HUES6 (cell line): Measurements from ENCODE around the gene FREM1.

Experiments used
- H3K27ac ChIP-seq: 2 replicates; pipeline ENCODE4 v1.7.0; 2013; ENCODE audit warnings: low read depth, mild to moderate bottlenecking, low read length, inconsistent platforms
- H3K27me3 ChIP-seq: 2 replicates; pipeline ENCODE4 v1.6.1; 2013; ENCODE audit warnings: low read length; ENCODE audit not compliant: control insufficient read depth, insufficient read depth
- H3K36me3 ChIP-seq: 2 replicates; pipeline ENCODE4 v1.6.1; 2013; ENCODE audit warnings: low read length; ENCODE audit not compliant: control insufficient read depth, insufficient read depth
- H3K4me1 ChIP-seq: 2 replicates; pipeline ENCODE4 v1.6.1; 2013; ENCODE audit warnings: low read length; ENCODE audit not compliant: control insufficient read depth, insufficient read depth
- H3K4me3 ChIP-seq: 2 replicates; pipeline ENCODE4 v1.5.1; 2013; ENCODE audit warnings: low read depth, low read length
- H3K9ac ChIP-seq: one replicate; pipeline ENCODE4 v1.6.1; 2013; ENCODE audit warnings: mild to moderate bottlenecking, low read length
- H3K9me3 ChIP-seq: 2 replicates; pipeline ENCODE4 v1.6.1; 2013; ENCODE audit warnings: low read depth, low read length; ENCODE audit not compliant: control insufficient read depth, insufficient read depth

Gene FREM1

GRCh38 chr9:14899042-14899814 is 11.0 kb downstream of the FREM1 start:
- Histone ChIP-seq H3K27ac (no peak overlapping the region), H3K27me3 (no peaks in the 10 kb centered on the region), H3K4me3 (no peak overlapping the region), H3K9me3 (peaks cover 4% of the 10 kb centered on the region), H3K36me3 (no peaks in the 10 kb centered on the region), H3K4me1 (peaks cover 7% of the 10 kb centered on the region; the same call in 1 of the 2 replicates), H3K9ac (no peak overlapping the region)

- H3K4me3 ChIP-seq, result no peak overlapping the region
- H3K4me1 ChIP-seq, result no peaks in the 10 kb centered on the region
- H3K9ac ChIP-seq, result no peak overlapping the region
- H3K9me3 ChIP-seq, result peaks cover 6% of the 10 kb centered on the region
- no peaks in the 10 kb centered on the region for H3K36me3 ChIP-seq
- H3K27ac ChIP-seq, result no peak overlapping the region
- H3K27me3 ChIP-seq, result no peaks in the 10 kb centered on the region
Measured at GRCh38 chr9:14895806-14896205, 14.4 kb downstream of the FREM1 start.

GRCh38 chr9:14893280-14893679 is 16.9 kb downstream of the FREM1 start:
- Histone ChIP-seq H3K27ac (no peak overlapping the region), H3K27me3 (no peaks in the 10 kb centered on the region), H3K9me3 (peaks cover 6% of the 10 kb centered on the region), H3K36me3 (no peaks in the 10 kb centered on the region), H3K9ac (no peak overlapping the region), H3K4me1 (peaks cover 12% of the 10 kb centered on the region), H3K4me3 (no peak overlapping the region)

GRCh38 chr9:14891332-14891731 is 18.9 kb downstream of the FREM1 start:
- Histone ChIP-seq H3K4me3 (no peak overlapping the region), H3K9me3 (peaks cover 6% of the 10 kb centered on the region), H3K27ac (no peak overlapping the region), H3K36me3 (no peaks in the 10 kb centered on the region), H3K27me3 (no peaks in the 10 kb centered on the region), H3K4me1 (peaks cover 17% of the 10 kb centered on the region), H3K9ac (no peak overlapping the region)

- Histone ChIP-seq H3K9ac (no peak overlapping the region), H3K9me3 (peaks cover 4% of the 10 kb centered on the region; the same call in 1 of the 2 replicates), H3K4me1 (peaks cover 17% of the 10 kb centered on the region), H3K4me3 (no peak overlapping the region), H3K27ac (no peak overlapping the region), H3K27me3 (no peaks in the 10 kb centered on the region), H3K36me3 (no peaks in the 10 kb centered on the region)
Measured at GRCh38 chr9:14889451-14889850, 20.8 kb downstream of the FREM1 start.

- Histone ChIP-seq H3K4me1 (peaks cover 17% of the 10 kb centered on the region), H3K27me3 (no peaks in the 10 kb centered on the region), H3K9me3 (no peaks in the 10 kb centered on the region; the same call in 1 of the 2 replicates), H3K9ac (no peak overlapping the region), H3K36me3 (no peaks in the 10 kb centered on the region), H3K27ac (no peak overlapping the region), H3K4me3 (no peak overlapping the region)
Measured at GRCh38 chr9:14888875-14889274, 21.4 kb downstream of the FREM1 start.

- Histone ChIP-seq H3K27me3 (no peaks in the 10 kb centered on the region), H3K4me1 (peaks cover 17% of the 10 kb centered on the region), H3K36me3 (no peaks in the 10 kb centered on the region), H3K9ac (no peak overlapping the region), H3K9me3 (no peaks in the 10 kb centered on the region; the same call in 1 of the 2 replicates), H3K27ac (no peak overlapping the region), H3K4me3 (no peak overlapping the region)
Measured at GRCh38 chr9:14888272-14888671, 22.0 kb downstream of the FREM1 start.

- H3K9me3 ChIP-seq, result no peaks in the 10 kb centered on the region; the same call in 1 of the 2 replicates
- H3K4me1 ChIP-seq, result peaks cover 17% of the 10 kb centered on the region
- no peaks in the 10 kb centered on the region for H3K36me3 ChIP-seq
- H3K27ac ChIP-seq, result no peak overlapping the region
- H3K9ac ChIP-seq, result no peak overlapping the region
- H3K4me3 ChIP-seq, result no peak overlapping the region
- no peaks in the 10 kb centered on the region for H3K27me3 ChIP-seq
Measured at GRCh38 chr9:14887149-14887548, 23.1 kb downstream of the FREM1 start.

GRCh38 chr9:14883310-14883944 is 26.8 kb downstream of the FREM1 start:
- Histone ChIP-seq H3K9me3 (peaks cover 4% of the 10 kb centered on the region; the same call in 1 of the 2 replicates), H3K27ac (no peak overlapping the region), H3K36me3 (no peaks in the 10 kb centered on the region), H3K4me1 (peaks cover 5% of the 10 kb centered on the region; the same call in 1 of the 2 replicates), H3K4me3 (no peak overlapping the region), H3K27me3 (no peaks in the 10 kb centered on the region), H3K9ac (no peak overlapping the region)

GRCh38 chr9:14882090-14882489 is 28.1 kb downstream of the FREM1 start:
- Histone ChIP-seq H3K27ac (no peak overlapping the region), H3K9ac (no peak overlapping the region), H3K4me1 (peaks cover 2% of the 10 kb centered on the region; the same call in 1 of the 2 replicates), H3K27me3 (no peaks in the 10 kb centered on the region), H3K9me3 (peaks cover 13% of the 10 kb centered on the region), H3K36me3 (no peaks in the 10 kb centered on the region; the same call in 1 of the 2 replicates), H3K4me3 (no peak overlapping the region)

- no peak overlapping the region for H3K4me3 ChIP-seq
- no peaks in the 10 kb centered on the region for H3K27me3 ChIP-seq
- H3K9ac ChIP-seq, result no peak overlapping the region
- peaks cover 20% of the 10 kb centered on the region for H3K9me3 ChIP-seq
- peaks cover 4% of the 10 kb centered on the region; the same call in 1 of the 2 replicates for H3K36me3 ChIP-seq
- no peak overlapping the region for H3K27ac ChIP-seq
- no peaks in the 10 kb centered on the region for H3K4me1 ChIP-seq
Measured at GRCh38 chr9:14881006-14881405, 29.2 kb downstream of the FREM1 start.
